Measurements from ENCODE around the gene ASXL3.

The ASXL3 gene

DNA sequence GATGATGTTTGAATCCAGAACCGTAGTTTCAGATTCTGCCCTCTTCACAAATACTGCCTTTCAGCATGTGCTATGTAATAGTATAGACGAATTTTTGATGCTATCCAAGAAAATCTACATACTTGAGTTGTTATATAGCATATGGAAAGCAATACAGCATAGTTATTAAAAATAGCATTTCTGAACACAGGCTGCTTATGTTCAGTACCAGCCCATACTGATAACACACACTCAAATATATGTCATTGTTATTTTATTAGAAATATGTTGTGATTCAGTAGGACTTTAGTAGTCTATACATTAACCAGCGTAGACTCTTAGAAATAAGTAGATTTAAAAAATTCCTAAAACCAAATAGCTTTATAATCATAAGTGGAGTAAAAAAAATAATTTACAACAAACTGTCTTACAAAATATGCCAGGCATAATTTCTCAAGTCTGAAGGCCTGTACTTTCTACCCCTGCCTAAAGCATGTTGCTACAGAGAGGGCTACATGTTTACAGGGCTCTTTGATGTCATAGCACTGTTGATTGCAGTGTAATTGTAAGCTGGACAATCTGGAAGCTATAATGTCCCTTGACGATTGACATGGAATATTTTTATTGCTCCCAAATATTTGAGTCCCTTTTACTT, 86.3 kb downstream of the ASXL3 start:
- DNase-seq, result no peak

DNA sequence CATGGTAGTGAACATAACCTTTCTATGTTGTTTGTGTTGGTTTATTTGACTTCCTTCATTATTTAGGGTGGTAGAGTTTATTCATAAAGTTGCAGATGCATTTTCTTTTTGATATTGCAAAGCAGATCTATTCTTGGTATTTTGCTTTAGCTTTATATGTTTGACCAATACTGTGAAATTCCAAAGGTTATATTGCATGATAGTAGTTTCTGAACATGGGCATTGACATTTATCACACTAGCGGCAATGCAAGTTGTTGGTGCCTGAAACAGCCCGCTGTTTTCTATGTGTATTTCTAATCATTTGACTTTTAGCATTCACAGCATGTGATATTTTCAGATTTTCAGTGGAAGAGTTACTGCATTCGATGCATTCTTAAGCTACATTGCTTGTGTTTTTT, 87.2 kb downstream of the ASXL3 start:
- no peak for DNase-seq

DNA sequence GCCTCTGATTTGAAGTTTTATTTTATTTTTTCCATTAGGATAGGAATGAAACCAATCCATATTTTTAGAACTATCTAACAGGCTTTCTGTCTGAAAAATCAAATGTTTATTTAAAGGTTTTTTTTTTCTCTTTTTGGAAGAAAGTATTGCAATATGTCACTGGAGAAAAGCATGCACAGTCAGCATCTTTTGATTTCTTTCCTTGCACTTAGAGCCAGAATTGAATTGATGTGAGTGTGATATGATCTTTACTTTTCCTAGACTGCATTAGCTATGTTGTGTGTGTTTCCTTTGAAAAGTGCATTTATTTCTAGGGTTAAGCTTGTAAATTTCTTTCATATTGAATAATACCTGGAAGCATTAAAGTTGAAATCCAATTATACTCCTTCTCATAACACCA, 87.6 kb downstream of the ASXL3 start:
- DNase-seq, result no peak

DNA sequence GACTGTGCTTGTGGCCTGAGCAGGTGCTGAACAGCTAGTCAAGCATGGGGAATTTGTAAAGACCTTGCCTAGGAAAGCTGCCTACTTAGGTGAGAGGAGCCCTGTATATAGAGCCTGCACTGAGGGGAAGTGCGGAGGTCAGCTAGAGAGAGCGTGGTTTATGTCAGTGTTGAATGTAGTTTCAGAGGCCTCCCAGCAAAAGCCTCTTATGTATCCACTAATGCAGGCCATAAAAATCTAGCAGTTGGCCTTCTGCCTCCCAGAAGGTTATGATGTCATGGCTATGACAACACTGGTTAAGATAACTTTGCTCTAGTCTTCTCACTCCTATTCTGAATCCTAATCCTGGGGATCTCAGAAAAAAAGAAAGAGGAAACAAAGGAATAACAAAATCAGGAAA, 88.9 kb downstream of the ASXL3 start:
- no peak for DNase-seq

DNA sequence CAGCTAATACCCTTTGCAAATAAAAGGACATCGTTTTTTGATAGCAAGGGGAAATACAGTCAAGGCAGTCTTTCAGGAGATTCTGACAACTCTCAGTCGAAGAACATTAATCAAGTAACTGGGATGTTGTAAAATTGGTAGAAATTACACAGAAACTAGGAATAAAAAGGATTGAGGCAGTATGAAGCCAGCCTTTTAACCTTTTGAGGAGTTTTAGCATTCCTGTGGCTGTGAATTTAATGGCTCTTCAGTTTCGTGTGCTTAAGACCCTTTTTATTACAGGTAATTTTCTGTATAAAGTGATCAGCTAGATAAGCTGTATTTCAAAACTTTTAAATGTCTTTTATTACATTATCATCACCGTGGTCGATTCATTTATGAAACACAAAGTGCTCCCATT, 91.6 kb downstream of the ASXL3 start:
- DNase-seq, result no peak

DNA sequence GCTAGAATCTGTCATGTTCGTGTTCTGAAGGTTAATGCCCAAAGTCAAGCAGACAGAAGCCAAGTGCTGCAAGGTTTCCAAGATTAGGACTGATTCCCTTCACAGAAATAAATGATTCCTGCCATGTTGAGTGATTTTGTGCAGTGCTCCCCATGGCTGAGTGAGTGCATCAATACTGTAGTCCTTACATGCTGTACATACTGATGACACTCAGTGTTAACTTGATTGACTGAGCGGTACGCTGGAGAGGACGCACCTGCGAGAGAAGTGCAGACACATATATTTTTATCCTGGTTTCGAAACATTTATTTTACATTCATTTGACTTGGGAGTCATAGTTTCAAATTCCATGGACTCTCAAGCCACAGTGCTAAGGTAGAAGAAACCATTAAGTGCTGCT, 92.0 kb downstream of the ASXL3 start:
- DNase-seq, result no peak

DNA sequence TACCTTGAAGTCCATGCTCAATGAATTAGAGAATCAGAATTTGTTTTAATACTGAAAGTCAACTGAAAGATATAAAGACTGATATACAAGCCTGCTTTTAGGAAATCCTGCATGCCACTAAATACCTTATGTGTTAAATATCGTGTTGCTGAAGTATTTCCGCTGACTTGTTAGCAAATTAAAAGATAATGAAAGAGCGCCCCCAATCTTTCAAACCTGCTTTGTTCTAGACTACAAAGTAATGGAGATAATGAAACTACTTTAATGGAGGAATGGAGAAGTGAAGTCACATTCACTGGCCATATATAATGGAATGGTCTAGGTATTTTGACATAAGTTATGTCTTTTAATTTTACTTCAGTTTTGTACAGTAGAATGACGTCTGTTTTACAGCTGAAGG, 95.7 kb downstream of the ASXL3 start:
- DNase-seq, result no peak

DNA sequence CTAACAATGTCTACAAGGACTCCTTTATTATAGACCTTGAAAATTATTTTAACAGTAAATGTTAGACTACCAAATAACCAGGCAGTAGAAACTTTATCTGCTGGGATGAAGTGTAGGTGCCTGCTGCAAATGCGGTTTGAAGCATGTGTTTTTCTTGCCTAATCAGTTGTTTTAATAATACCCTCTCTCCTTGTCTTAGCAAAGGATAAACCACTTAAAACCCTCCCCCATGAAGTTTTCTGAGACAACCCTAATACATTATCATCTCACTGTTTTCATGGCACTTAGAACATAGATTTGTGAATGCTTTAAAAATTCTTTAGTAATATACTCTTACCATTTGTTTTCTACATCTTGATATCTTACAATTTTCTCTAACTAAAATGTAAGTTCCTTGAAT, 98.6 kb downstream of the ASXL3 start:
- no peak for DNase-seq

DNA sequence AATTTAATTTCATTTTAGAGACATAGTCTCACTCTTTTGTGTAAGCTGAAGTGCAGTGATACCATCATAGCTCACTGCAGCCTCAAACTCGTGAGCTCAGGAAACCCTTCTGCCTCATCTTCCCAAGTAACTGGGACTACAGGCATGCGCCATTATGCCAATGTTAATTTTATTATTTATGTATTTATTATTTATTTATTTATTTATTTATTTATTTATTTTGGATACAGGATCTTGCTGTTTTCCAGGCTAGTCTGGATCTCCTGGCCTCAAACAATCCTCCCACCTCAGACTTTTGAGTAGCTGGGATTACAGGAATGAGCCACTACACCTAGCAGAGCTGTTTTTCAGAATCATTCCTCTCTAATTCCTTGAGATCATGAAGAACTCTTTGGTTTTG, 99.9 kb downstream of the ASXL3 start:
- no peak for DNase-seq

DNA sequence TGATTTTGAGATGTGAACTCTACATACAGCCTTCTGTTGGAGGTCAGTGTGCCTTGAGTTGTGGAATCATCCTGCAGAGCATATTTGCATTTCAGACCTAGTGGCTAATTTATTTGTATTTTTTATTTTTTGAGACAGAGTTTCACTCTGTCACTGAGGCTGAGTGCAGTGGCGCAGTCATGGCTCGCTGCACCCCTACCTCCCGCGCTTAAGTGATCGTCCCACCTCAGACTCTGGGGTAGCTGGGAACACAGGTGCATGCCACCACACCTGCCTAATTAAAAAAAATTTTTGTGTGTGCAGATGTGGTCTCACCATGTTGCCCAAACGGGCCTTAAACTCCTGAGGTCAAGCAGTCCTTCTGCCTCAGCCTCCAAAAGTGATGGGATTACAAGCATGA, 104.4 kb downstream of the ASXL3 start:
- no peak for DNase-seq

DNA sequence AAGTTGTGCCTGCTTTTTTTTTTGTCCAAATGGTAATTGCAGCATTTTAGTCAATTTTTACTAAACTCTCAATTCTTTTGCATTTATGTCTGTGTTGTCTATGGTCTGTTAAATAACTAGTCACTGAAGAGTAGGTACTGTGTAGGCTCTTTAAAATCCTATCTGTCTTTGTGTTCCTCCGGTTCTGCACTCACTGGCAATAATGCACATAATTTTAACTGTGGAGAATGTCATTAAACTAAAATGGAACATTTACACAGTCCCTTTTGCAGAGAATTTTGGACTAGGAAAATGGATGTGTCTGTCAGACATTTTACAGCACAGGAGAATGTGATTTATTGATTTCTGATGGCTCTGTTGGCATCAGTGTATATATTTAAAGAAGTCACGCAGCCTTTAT, 116.6 kb downstream of the ASXL3 start:
- no peak for DNase-seq

DNA sequence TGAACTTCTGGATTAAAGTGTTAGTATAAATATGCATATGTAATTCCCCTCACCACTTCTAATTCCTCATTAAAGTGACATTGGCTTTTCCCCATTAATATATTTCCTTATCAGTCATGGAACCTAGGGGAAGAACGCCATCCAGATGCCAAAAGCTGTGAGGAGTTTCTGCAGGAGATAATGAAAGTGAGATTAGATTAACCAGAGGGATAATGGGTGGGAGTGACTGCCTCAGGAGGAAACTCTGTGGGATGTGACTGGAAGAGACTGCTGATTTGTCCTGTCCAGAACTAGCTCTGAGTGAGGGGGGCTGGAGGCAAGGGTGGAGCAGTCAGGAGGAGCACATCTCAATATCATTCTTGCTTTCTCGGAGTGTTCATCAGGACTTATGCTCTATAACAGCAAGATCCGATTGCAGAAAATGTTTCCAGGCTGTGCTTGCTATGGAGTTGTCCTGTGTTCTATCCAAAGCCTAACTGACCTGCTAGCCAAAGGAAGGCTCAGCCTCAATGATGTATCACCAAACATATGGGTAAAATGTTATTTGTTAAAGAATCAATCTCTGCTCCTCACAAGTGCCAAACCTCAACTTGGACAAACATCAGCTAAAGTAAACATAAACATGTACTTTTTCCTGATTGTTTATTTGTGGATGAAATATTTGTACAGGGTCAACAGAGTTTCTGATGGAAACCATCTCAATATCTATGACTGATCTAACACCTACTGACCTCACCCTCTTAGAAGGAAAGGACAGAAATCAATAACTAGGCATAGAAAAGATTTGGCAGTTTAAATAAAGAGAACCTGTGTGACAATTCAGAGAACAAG, 118.5 kb downstream of the ASXL3 start:
- DNase-seq, result no peak

DNA sequence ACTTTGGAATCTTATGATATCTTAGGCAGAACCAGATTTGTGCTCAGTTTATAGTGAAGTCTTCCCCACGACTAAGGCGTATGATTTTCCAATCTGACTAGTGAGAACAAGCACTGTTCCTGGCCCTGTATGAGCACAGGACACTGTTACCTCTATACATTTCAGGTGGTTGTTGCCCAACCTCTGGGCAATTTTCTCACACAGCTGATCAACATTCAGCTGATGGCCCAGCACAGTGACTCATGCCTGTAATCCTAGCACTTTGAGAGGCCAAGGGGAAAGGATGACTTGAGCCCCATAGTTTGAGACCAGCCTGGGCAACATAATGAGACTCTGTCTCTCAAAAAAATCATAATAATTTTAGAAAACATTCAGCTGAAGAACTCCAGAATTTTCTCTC, 119.5 kb downstream of the ASXL3 start:
- DNase-seq, result no peak

DNA sequence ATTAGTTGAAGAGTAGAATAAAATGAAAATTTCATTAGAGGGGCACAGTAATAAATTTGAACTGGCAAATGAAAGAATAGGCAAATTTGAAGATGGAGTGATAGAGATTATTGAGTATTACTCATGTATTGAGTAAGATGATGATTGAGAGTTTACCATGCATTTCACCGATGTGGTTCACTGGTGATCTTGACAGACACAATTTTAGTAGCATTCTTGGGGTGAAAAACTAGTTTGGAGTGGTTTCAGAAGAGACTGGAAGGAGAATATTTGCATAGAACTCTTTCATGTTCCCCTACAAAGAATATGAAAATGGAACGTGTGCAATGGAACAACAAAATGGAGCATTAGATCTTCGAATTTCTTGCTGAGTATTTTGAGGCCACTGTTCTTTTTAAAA, 121.4 kb downstream of the ASXL3 start:
- DNase-seq, result no peak

DNA sequence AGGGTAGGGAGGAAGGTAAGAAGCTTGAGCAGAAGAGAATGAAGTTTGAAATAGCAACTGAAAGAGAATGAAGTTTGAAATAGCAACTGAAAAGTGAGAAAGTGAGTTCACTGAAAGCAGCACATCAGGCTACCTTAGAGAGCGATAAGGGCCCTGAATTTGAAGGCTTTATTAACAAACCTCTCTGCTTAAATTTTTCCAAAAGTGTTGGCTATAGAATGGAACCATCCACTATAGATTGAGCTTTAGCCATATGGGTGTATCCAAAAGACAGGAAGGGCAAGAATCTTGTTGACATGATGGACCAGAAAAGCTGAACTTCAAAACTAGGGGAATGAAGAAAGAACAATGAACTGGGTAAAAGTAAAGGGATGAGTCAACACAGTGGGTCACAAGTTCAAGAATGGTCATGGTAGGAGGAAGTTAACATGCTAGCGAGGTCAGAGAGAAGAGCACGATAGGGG, 122.5 kb downstream of the ASXL3 start:
- DNase-seq, result no peak

DNA sequence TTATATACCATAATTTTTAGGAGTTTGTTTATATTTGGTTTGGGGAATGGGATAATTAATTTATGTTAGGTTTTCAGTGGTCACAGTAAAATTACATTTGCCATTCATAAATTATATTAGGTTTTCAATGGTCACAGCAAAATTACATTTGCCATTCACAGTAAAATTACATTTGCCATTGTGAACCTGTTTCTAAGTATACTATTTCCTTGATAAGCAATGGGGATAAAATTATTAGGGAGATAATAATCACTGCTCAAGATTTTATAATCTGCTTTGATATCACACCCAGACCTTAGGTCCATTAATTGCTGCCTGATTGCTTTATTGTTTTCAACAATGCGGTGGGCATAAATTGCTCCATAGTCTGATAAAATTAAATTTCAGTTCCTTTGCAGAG, 124.6 kb downstream of the ASXL3 start:
- DNase-seq, result no peak

DNA sequence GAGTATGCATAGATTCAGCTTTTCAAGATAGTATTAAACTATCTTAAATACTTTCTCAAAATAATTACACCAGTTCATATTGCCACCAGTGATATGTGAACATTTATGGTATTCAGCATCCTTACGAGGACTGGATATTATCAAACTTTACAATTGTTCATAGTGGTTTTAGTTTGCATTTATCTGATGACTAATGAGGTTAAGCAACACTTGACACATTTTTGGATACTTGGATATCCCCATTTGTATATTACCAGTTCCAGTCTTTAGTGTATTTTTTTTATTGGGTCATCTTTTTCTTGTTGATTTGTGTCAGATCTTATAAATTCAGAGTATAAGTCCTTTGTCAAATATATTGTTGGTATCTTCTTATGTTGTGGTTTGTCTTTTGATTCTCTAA, 128.4 kb downstream of the ASXL3 start:
- peak; percentile 5 for DNase-seq

DNA sequence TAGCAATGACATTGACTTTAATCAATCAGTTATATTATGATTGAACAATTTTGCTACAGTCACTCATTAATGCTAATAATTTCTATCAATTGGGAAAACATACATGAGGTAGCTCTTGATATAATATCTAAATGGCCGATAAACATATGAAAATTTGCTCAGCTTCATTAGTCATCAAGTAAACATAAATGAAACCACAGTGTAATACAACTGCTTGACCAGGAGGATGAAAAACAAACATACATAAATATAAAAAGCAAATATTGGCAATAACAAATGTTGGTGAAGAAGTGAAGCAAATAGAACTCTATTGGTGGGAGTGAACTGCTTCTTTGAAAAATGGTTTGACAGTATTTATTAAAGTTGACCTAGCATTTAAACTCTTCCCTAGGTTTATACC, 130.9 kb downstream of the ASXL3 start:
- DNase-seq, result no peak

DNA sequence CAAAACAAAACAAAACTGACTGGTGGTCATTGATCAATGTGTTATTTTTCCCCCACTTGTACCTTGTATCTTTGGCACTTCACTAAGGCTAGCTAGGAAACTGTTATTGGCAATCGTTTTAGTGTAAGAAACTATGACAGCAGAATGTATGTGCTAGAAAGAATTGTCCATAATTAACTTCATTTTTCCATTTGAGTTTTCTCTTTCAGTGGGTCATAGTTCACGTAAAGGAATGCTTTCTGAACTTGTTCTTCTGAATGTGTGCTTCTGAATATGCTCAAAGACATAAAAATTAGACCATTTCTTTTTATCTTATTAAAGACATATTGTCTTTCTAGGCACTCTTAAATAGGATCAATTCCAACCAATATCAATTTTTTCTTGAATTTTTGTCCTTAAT, 132.2 kb downstream of the ASXL3 start:
- DNase-seq, result no peak

DNA sequence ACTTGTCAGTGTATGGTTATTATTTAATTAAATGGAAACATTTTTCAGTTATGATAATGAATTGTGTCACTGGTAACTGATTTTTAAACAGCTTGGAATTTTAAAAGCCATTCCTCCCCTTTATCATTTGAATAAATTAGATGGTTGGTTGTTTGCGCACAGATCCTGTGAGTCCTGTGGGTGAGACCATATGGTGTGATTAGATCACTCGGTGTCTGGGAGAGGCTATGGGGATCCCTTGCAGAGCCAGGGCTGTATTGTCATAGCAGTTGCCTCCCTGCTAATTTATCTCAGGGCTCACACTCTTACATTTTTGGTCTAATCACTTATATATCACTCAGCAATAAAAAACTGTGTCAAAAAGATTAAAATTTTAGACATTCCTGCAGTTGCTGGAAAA, 133.5 kb downstream of the ASXL3 start:
- peak; percentile 26 for DNase-seq

DNA sequence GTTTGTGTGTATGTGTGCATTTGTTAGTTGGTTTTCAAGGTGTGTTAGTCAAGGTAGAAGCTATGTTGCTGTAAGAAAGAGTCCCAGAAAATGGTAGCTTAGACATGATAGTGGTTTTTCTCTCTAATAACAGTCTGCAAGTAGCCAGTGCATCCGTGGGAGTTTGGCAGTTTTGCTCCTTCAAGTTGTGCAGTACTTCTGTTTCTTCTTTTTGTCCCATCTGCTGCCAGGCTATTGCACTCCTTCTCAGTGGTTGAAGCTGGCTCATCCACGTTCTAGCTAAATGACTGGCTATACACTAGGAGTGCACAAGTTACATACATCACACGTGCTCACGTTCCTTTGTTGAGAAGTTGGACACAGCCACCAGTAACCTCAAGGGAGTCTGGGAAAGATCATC, 134.7 kb downstream of the ASXL3 start:
- DNase-seq, result no peak

DNA sequence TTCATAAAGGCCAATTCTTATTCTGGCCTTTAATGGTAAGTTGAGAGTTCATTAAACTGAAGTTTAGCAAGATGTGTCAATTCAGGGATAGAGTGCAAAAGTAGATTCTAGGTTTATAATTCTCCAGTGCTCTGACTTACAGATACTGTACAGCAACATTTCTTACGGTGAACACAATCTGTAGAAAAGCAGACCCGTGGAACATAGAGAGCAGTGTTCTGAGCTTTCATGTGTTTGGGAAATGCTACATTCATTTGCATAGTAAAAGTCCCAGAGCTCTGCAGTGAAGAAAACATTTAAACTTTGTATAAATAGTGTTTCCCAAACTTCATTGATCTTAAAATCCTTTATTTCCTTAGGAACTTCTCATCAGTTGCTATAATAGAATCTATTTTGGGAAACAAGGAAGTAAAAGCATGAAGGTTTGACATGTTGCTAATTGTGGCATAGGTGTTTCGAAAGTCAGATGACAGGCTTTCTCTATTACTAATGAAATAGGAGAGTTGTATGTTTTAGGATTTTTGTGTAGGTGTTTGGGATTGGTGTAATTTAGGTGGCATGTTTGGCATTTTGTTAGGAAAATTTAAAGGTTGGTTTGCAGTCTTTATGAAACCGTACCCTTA, 138.2 kb downstream of the ASXL3 start:
- DNase-seq, result no peak

DNA sequence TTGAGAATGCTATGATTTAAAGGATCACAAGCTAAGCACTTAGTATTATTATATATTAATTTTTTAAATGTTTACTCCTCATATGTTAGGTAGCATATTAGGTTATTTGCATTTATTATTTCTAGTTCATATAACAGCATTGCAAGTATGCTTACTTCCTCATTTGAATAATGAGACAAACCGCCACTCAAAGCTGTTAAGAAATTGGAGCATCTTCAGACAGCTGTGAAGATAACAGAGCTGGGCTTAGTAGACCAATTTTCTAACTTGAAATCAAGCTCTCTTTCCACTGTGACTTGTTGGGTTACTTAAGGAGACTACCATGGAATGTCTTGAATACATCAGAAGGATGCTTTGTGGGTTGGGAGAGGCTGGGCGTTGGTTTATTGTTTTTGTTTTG, 139.3 kb downstream of the ASXL3 start:
- no peak for DNase-seq

DNA sequence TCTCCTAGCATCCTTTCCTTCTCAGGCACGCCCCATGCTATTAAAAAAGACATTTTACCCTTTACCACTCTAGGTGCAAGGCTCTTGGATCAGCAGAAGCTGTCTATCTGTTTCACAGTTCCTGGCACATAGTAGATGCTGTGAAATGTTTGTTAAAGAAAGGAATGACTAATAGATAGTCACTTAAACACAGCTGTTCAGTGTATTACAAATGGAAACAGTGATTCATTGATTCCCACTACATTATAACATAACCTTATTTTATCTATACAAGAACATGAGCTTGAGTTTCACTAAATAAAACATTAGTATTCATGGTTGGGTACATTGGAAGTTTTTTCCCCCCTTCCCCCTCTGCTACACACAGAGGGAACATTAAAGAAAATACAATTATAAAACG, 142.1 kb downstream of the ASXL3 start:
- peak; percentile 63 for DNase-seq
